Progenitor cell of endocrine pancreas (in vitro differentiated cells): ENCODE measurements around the gene SPTLC2. TPM values are rescaled to one million over a fixed set of nuclear protein-coding genes. Genes with fewer than 3 reads are reported as not detected.
"Not testable (repeated sequence)": the region's sequence is repeated elsewhere in the genome, so short reads cannot be mapped to it uniquely, and the experiment has no call there.

Experiments used
- DNase-seq: peaks from one replicate; pipeline ENCODE4 v3.0.0; 2021; ENCODE audit warnings: low spot score; ENCODE audit not compliant: unreplicated experiment
- H3K27ac Mint-ChIP-seq: 2 replicates; pipeline ENCODE4 v1.8.0; 2021; ENCODE audit warnings: mild to moderate bottlenecking, moderate library complexity, mixed read lengths
- H3K27me3 Mint-ChIP-seq: 2 replicates; pipeline ENCODE4 v1.8.0; 2021; ENCODE audit warnings: mixed read lengths
- H3K36me3 Mint-ChIP-seq: 2 replicates; pipeline ENCODE4 v1.8.0; 2022; ENCODE audit warnings: mixed read lengths; ENCODE audit not compliant: insufficient read depth
- H3K4me1 Mint-ChIP-seq: 2 replicates; pipeline ENCODE4 v1.8.0; 2021; ENCODE audit warnings: low read depth, mixed read lengths
- H3K4me3 Mint-ChIP-seq: 2 replicates; pipeline ENCODE4 v1.8.0; 2021; ENCODE audit warnings: low read depth, mild to moderate bottlenecking, moderate library complexity, mixed read lengths
- H3K9me3 Mint-ChIP-seq: 2 replicates; pipeline ENCODE4 v1.8.0; 2021; ENCODE audit warnings: low read depth, mixed read lengths
- CTCF ChIP-seq: fragments of 200-600 bp; sonication (generic); IDR thresholded peaks from one replicate; pipeline ENCODE4 v1.5.0; 2021; ENCODE audit warnings: antibody characterized with exemption, mild to moderate bottlenecking; ENCODE audit not compliant: unreplicated experiment
- long read RNA-seq: library from polyadenylated mRNA; unstranded; transcript quantifications from one replicate; pipeline ENCODE4 v2.0.0, GENCODE V29; 2020
- total RNA-seq: library from RNA; stranded (reverse); gene quantifications from 2 replicates; pipeline ENCODE4 v1.2.1, GENCODE V29; 2021

The SPTLC2 gene, protein sequence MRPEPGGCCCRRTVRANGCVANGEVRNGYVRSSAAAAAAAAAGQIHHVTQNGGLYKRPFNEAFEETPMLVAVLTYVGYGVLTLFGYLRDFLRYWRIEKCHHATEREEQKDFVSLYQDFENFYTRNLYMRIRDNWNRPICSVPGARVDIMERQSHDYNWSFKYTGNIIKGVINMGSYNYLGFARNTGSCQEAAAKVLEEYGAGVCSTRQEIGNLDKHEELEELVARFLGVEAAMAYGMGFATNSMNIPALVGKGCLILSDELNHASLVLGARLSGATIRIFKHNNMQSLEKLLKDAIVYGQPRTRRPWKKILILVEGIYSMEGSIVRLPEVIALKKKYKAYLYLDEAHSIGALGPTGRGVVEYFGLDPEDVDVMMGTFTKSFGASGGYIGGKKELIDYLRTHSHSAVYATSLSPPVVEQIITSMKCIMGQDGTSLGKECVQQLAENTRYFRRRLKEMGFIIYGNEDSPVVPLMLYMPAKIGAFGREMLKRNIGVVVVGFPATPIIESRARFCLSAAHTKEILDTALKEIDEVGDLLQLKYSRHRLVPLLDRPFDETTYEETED
- 53.6 and 54.2 TPM in 2 replicates for total RNA-seq
- long read RNA-seq, full-length matches to known transcripts = 102 of 126 reads
- long read RNA-seq, partial matches to known transcripts = 5 of 126 reads
- long read RNA-seq, other reads (novel, unspliced or antisense) = 19 of 126 reads

GRCh38 chr14:77616454-77617229 is at the start of gene SPTLC2:
Gene SPTLC2 (minus strand): TSS chr14:77616637. CDS start chr14:77616579, 58 bp downstream.
- H3K4me1 Mint-ChIP-seq = peaks cover 25% of the 10 kb centered on the region
- no peak for TF ChIP-seq CTCF
- peak within 1 kb of the TSS; percentile 96 for H3K27ac Mint-ChIP-seq
- peak within 1 kb of the TSS; percentile 92 for H3K4me3 Mint-ChIP-seq
- H3K27me3 Mint-ChIP-seq = peaks cover 3% of the 10 kb centered on the region
- no peaks in the 10 kb centered on the region for H3K9me3 Mint-ChIP-seq
- DNase-seq = peak; percentile 97
- no peaks in the 10 kb centered on the region for H3K36me3 Mint-ChIP-seq

GRCh38 chr14:77663293-77663692 is 46.9 kb upstream of the SPTLC2 start:
- no peaks in the 10 kb centered on the region for H3K9me3 Mint-ChIP-seq
- peaks cover 13% of the 10 kb centered on the region for H3K4me1 Mint-ChIP-seq

GRCh38 chr14:77661562-77661961 is 45.1 kb upstream of the SPTLC2 start:
- peaks cover 13% of the 10 kb centered on the region for H3K4me1 Mint-ChIP-seq
- H3K4me3 Mint-ChIP-seq, H3K27me3 Mint-ChIP-seq, H3K36me3 Mint-ChIP-seq, H3K27ac Mint-ChIP-seq, H3K9me3 Mint-ChIP-seq, DNase-seq: not testable (repeated sequence)

More at GRCh38 chr14:77663293-77663692, 46.9 kb upstream of the SPTLC2 start:
- Mint-ChIP-seq H3K4me3 (no peak overlapping the region), H3K36me3 (peaks cover under 1% of the 10 kb centered on the region), H3K27me3 (no peaks in the 10 kb centered on the region), H3K27ac (no peak overlapping the region)
- TF ChIP-seq CTCF = no peak
- DNase-seq = no peak

DNA sequence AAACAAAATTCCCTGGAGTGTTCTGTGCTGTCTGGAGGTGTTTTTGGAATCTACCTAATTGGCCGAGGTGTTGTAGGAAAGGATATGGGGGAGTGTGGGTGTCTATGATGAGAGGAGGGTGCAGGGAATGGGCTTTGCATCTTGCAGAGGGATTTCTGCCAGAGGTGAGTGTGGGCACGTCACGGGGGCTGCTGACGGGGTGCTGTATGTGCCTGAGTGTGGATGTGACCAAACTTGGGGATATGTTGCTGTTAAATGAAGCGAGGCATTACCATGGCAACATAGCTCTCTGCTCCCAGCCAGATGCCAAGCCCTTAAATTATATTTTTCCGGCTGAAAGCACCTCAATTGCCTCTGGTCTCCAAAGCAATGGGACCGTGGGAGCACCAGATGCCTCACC is 44.3 kb upstream of the SPTLC2 start:
- H3K27ac Mint-ChIP-seq = peak overlapping the region; percentile 89
- H3K4me3 Mint-ChIP-seq = no peak overlapping the region
- TF ChIP-seq CTCF = no peak
- H3K27me3 Mint-ChIP-seq = no peaks in the 10 kb centered on the region
- peaks cover 13% of the 10 kb centered on the region for H3K4me1 Mint-ChIP-seq
- H3K36me3 Mint-ChIP-seq = no peaks in the 10 kb centered on the region
- DNase-seq = no peak
- H3K9me3 Mint-ChIP-seq = no peaks in the 10 kb centered on the region

GRCh38 chr14:77659831-77660230 is 43.4 kb upstream of the SPTLC2 start:
- no peak for TF ChIP-seq CTCF
- no peaks in the 10 kb centered on the region for H3K9me3 Mint-ChIP-seq
- DNase-seq = no peak
- peaks cover 3% of the 10 kb centered on the region for H3K27me3 Mint-ChIP-seq
- peaks cover 16% of the 10 kb centered on the region for H3K4me1 Mint-ChIP-seq
- H3K27ac Mint-ChIP-seq = peak overlapping the region; percentile 24
- H3K4me3 Mint-ChIP-seq = no peak overlapping the region
- H3K36me3 Mint-ChIP-seq = no peaks in the 10 kb centered on the region
